ENCODE results near the gene DGKQ. TPM values are rescaled to one million over a fixed set of nuclear protein-coding genes. Genes with fewer than 3 reads are reported as not detected.

Gene DGKQ
- total and polyA plus RNA-seq, 11 donors: 2.6 to 7.3 (median 4.1) TPM

DNA sequence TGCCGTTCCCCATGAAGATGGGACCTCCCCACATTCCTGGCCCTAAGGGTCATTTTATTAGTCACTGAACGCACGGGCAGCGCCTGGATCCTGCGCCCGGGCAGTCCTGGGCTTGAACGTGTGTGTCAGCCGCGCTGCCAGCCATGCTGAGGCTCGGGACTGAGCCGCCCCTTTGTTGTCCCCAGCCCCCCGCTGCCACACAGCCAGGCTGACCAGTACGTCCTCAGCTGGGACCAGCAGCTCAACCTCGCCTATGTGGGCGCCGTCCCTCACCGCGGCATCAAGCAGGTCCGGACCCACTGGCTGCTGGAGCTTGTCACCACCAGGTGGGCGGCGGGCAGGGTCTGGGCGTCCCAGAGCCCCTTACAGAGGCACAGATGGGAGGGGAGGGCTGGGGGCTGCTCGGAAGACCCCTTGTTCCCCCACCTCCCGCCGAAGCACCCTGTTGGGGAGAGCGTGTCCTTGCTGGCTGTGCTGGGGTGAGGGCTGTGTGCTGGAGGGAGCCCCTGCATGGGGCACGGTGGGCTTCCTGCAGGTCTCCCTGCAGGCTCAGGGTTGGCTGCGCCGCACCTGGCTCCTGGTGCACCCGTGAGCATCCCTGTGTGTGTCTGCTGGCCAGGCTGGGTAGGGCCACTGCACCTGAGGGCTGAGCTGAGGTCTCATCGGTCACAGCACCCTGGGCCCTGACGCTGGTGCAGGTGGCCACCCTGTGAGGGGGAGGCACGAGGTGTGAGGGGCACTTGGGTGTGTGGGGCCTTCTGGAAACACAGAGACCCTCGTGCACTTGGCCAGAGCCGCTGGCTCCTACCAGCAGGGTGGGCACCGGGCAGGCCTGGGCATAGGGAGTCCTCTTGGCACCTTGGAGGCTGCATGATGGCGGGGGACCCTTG, 14.5 kb upstream of the DGKQ start:
- no peak for ATAC-seq
- Histone ChIP-seq H3K36me3 (peaks cover 0 to 19% (median 0%) of the 10 kb centered on the region in 9 donors), H3K4me1 (peaks cover 0 to 34% (median 18%) of the 10 kb centered on the region in 12 donors), H3K4me3 (peak overlapping the region; percentile 60 to 93 (median 73)), H3K27ac (peak overlapping the region in 2 of 12 donors; percentile 47 to 63), H3K9me3 (no peaks in the 10 kb centered on the region), H3K27me3 (no peaks in the 10 kb centered on the region)
- TF ChIP-seq, protein P1, sequence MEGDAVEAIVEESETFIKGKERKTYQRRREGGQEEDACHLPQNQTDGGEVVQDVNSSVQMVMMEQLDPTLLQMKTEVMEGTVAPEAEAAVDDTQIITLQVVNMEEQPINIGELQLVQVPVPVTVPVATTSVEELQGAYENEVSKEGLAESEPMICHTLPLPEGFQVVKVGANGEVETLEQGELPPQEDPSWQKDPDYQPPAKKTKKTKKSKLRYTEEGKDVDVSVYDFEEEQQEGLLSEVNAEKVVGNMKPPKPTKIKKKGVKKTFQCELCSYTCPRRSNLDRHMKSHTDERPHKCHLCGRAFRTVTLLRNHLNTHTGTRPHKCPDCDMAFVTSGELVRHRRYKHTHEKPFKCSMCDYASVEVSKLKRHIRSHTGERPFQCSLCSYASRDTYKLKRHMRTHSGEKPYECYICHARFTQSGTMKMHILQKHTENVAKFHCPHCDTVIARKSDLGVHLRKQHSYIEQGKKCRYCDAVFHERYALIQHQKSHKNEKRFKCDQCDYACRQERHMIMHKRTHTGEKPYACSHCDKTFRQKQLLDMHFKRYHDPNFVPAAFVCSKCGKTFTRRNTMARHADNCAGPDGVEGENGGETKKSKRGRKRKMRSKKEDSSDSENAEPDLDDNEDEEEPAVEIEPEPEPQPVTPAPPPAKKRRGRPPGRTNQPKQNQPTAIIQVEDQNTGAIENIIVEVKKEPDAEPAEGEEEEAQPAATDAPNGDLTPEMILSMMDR (IDR thresholded peaks at IDR 0.05): no peak
- TF ChIP-seq POLR2A (IDR thresholded peaks at IDR 0.05): no peak
- WGBS, 4 donors: 73 to 83% (median 79%) methylated on average over 28 to 37 of the region's 37 CpGs
- intact Hi-C loops (cut with DNase I): loop anchor here in 5 of 10 donors (2.0 to 10.0 kb wide), 5 partner anchors 55 to 246 kb away; partner anchors contain the start of genes GAK (in 2 of the 5) and TMEM175 (in 2 of the 5)
- DNase-seq: peak in 3 of 5 donors; percentile 29 to 60 (median 33)

DNA sequence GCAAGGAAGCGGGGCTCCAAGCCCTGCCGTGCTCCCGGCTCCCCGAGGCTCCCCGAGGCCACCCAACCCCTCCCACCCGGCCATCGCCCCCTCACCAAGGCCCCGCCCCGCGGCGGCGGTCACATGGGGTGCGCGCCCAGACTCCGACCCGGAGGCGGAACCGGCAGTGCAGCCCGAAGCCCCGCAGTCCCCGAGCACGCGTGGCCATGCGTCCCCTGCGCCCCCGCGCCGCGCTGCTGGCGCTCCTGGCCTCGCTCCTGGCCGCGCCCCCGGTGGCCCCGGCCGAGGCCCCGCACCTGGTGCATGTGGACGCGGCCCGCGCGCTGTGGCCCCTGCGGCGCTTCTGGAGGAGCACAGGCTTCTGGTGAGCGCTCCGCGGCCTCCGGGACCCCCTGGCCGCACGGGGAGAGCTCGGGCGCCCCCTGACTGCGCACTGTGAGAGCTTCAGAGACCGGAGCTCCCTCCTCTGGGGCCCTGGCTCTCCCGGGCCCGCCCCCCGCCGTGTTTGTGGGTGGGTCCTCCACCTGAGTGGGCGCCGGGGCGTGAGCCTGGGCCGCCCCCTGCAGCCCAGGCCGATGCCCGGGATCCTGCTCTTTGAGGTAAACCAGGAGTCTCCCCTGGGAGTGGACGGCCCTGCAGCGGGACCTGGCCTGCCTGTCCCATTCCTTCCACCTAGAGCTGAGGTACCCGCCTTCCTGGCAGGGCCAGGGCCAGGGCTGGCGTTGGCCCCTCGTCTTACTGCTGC, 13.7 kb upstream of the DGKQ start, which contains the start of gene IDUA:
Gene IDUA, plus strand, starts transcription at position 166 of the 745 bp plus-strand sequence. Its CDS starts 41 bp downstream, at position 207.
- TF ChIP-seq POLR2A (IDR thresholded peaks at IDR 0.05): peak in 1 of 2 donors; percentile 34
- TF ChIP-seq, protein P1 (IDR thresholded peaks at IDR 0.05): peak; percentile 15 to 59 (median 43)
- H3K9me3 ChIP-seq: no peaks in the 10 kb centered on the region
- intact Hi-C loops (cut with DNase I): loop anchor here in 4 of 10 donors (5.0 to 10.0 kb wide), 4 partner anchors 55 to 245 kb away; partner anchors contain the start of genes GAK (in 1 of the 4) and TMEM175 (in 1 of the 4)
- H3K27me3 ChIP-seq: no peaks in the 10 kb centered on the region
- WGBS, 4 donors: 0 to 2% (median 1%) methylated on average over 3 to 69 of the region's 69 CpGs
- DNase-seq (peak; percentile 83 to 90 (median 85)), ATAC-seq (peak; percentile 55 to 90 (median 86))
- peak within 1 kb of the TSS in 10 of 12 donors; percentile 33 to 76 (median 55) for H3K27ac ChIP-seq
- H3K4me1 ChIP-seq: peaks cover 0 to 34% (median 18%) of the 10 kb centered on the region in 12 donors
- H3K36me3 ChIP-seq: peaks cover 0 to 19% (median 0%) of the 10 kb centered on the region in 9 donors
- H3K4me3 ChIP-seq: peak within 1 kb of the TSS; percentile 60 to 93 (median 73)

DNA sequence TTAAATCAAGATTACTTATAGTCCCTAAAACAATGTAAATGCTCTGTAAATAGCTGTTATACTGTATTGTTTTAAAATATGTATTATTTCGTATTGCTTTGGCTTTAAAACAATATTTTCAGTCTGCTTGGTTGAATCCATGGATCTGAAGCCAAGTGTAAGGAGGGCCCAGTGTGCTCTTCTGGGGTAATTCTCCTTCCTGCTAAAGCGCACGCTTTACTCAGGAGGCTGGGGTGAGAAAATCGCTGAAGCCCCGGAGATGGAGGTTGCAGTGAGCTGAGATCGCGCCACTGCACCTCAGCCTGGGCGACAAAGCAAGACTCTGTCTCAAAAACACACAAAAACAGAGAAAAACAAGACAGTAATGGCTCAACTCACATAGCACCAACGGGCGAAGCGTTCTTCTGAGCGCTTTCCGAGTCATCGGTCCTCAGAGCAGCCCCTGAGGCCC, 13.1 kb upstream of the DGKQ start:
- H3K27ac ChIP-seq: peak overlapping the region in 10 of 12 donors; percentile 33 to 76 (median 55)
- H3K4me1 ChIP-seq: peaks cover 0 to 34% (median 18%) of the 10 kb centered on the region in 12 donors
- 4 to 7% (median 6%) methylated on average over 8 to 14 of the region's 14 CpGs for WGBS, 4 donors
- peak in 2 of 4 donors; percentile 17 to 24 for ATAC-seq
- intact Hi-C loops (cut with DNase I): loop anchor here in 4 of 10 donors (5.0 to 10.0 kb wide), 4 partner anchors 54 to 244 kb away; partner anchors contain the start of genes GAK (in 1 of the 4) and TMEM175 (in 1 of the 4)
- H3K27me3 ChIP-seq: no peaks in the 10 kb centered on the region
- DNase-seq: no peak
- TF ChIP-seq POLR2A (IDR thresholded peaks at IDR 0.05): no peak
- TF ChIP-seq, protein P1 (IDR thresholded peaks at IDR 0.05): no peak
- peak overlapping the region; percentile 60 to 93 (median 73) for H3K4me3 ChIP-seq
- peaks cover 0 to 19% (median 0%) of the 10 kb centered on the region in 9 donors for H3K36me3 ChIP-seq
- H3K9me3 ChIP-seq: no peaks in the 10 kb centered on the region
